K562 (cell line): ENCODE results near the gene KNG1. TPM values are rescaled to one million over a fixed set of nuclear protein-coding genes. Genes with fewer than 3 reads are reported as not detected.

Experiments
- ATAC-seq: fragments of 200-7000 bp; cut with Tn5 transposase; 3 replicates; pipeline ENCODE4 v1.9.1; 2020; ENCODE audit warnings: moderate library complexity
- BruUV-seq: library from RNA; stranded (reverse); fragments of 400-500 nt; replicated peaks from 2 replicates; lab custom pipeline; 2021; lab: Mats Ljungman, UMichigan
- CTCF ChIA-PET: fragments of 300-600 bp; formaldehyde crosslinking; extraction: SDS; loops from one replicate; lab custom pipeline; 2021; ENCODE audit warnings: low intra/inter-chr PET ratio; lab: Yijun Ruan, JAX
- POLR2A ChIA-PET: fragments of 300-600, 350-650 bp; sonication (Branson Sonifier 250); formaldehyde crosslinking; extraction: SDS; loops from one replicate; lab custom pipeline; 2021; ENCODE audit warnings: antibody characterized with exemption, inconsistent platforms; lab: Yijun Ruan, JAX
- DNase-seq, 4 experiments: peaks; one replicate each; pipeline versions ENCODE4 v3.0.0 to v3.0.0-alpha.2; 2011 to 2018; ENCODE audit warnings: low spot score in 3 of 4, mixed read lengths in 3 of 4; ENCODE audit errors: extremely low read depth in 1 of 4
- FAIRE-seq: peaks from 2 replicates; lab custom pipeline; 2011; peaks lifted over from hg19 to GRCh38; lab: Jason Lieb, UNC
- H2AFZ ChIP-seq: 2 replicates; pipeline ENCODE4 v1.6.0; 2011; ENCODE audit warnings: low read depth, low read length, control low read depth, inconsistent platforms
- H3K27ac ChIP-seq: fragments of 200-600 bp; 3 replicates; pipeline ENCODE4 v1.8.0; 2011; ENCODE audit warnings: low read depth, mild to moderate bottlenecking, control low read depth, inconsistent platforms, low read length, moderate library complexity, mixed read lengths; ENCODE audit errors: extremely low read depth
- H3K27me3 ChIP-seq, 2 experiments: fragments of 300-600 bp in 1 of 2; 2 replicates in 1 of 2; 3 replicates in 1 of 2; pipeline versions ENCODE4 v1.6.0 to v1.8.0; 2011; ENCODE audit warnings: inconsistent platforms in 2 of 2, low read length in 2 of 2, mild to moderate bottlenecking in 1 of 2, mixed read lengths in 1 of 2, moderate library complexity in 1 of 2; ENCODE audit not compliant: control insufficient read depth in 2 of 2, insufficient read depth in 2 of 2
- H3K36me3 ChIP-seq: fragments of 300-600 bp; 3 replicates; pipeline ENCODE4 v1.8.0; 2011; ENCODE audit warnings: mild to moderate bottlenecking, low read length, inconsistent platforms; ENCODE audit not compliant: control insufficient read depth, insufficient read depth
- H3K4me1 ChIP-seq, 2 experiments: fragments of 200-600 bp in 1 of 2; replicated peaks in 1 of 2; 2 replicates in 1 of 2; 3 replicates in 1 of 2; pipeline versions ENCODE4 v1.5.1 to v1.8.0; 2011; ENCODE audit warnings: inconsistent platforms in 2 of 2, low read length in 2 of 2, mild to moderate bottlenecking in 1 of 2, mixed read lengths in 1 of 2, moderate library complexity in 1 of 2; ENCODE audit not compliant: control insufficient read depth in 2 of 2, insufficient read depth in 2 of 2
- H3K4me2 ChIP-seq: 2 replicates; pipeline ENCODE4 v1.6.1; 2011; ENCODE audit warnings: low read length, control low read depth, inconsistent platforms, mixed read lengths; ENCODE audit not compliant: insufficient read depth
- H3K4me3 ChIP-seq: fragments of 200-600 bp; sonication (generic), shearing (Covaris generic); 2 replicates; pipeline ENCODE4 v1.5.1; 2016; ENCODE audit warnings: control low read depth, inconsistent platforms
- H3K79me2 ChIP-seq: fragments of 200-600 bp; 3 replicates; pipeline ENCODE4 v1.8.0; 2011; ENCODE audit warnings: low read length, inconsistent platforms; ENCODE audit not compliant: control insufficient read depth, insufficient read depth
- H3K9ac ChIP-seq, 2 experiments: 2 replicates each; pipeline versions ENCODE4 v1.6.0 to v1.6.1; 2011; ENCODE audit warnings: low read depth in 2 of 2, low read length in 2 of 2, control low read depth in 1 of 2, inconsistent platforms in 1 of 2, mild to moderate bottlenecking in 1 of 2, mixed read lengths in 1 of 2; ENCODE audit not compliant: insufficient read depth in 1 of 2
- H3K9me1 ChIP-seq: one replicate; pipeline ENCODE4 v1.6.0; 2011; ENCODE audit warnings: inconsistent platforms, mild to moderate bottlenecking, low read length, moderate library complexity; ENCODE audit not compliant: control insufficient read depth, insufficient read depth
- H3K9me3 ChIP-seq: replicated peaks from 2 replicates; pipeline ENCODE4 v1.5.1; 2011; ENCODE audit warnings: low read depth, low read length, inconsistent platforms; ENCODE audit not compliant: control insufficient read depth, insufficient read depth
- H4K20me1 ChIP-seq: replicated peaks from 2 replicates; pipeline ENCODE4 v1.6.1; 2011; ENCODE audit warnings: low read length, inconsistent platforms, mixed read lengths; ENCODE audit not compliant: control insufficient read depth, insufficient read depth
- DACH1 ChIP-seq: fragments of 450-650 bp; IDR thresholded peaks from 2 replicates; pipeline ENCODE4 v1.6.1; 2018; ENCODE audit not compliant: partially characterized antibody
- ETV6 ChIP-seq, 3 experiments: fragments of 150-350 bp in 1 of 3; sonication (generic) in 1 of 3; formaldehyde crosslinking in 1 of 3; IDR thresholded peaks; 2 replicates each; pipeline versions ENCODE4 v1.6.1 to v1.8.0; 2014 to 2022; ENCODE audit warnings: borderline replicate concordance in 2 of 3, low read depth in 2 of 3, antibody characterized with exemption in 1 of 3, low read length in 1 of 3, mild to moderate bottlenecking in 1 of 3, missing genetic modification reagents in 1 of 3
- FOXA3 ChIP-seq, 2 experiments: fragments of 450-650 bp in 1 of 2; sonication (generic) in 1 of 2; formaldehyde crosslinking; IDR thresholded peaks in 1 of 2; conservative IDR thresholded peaks in 1 of 2; 2 replicates each; pipeline versions ENCODE4 v1.4.0 to v1.8.0; 2020 to 2022; ENCODE audit warnings: mild to moderate bottlenecking in 2 of 2, missing genetic modification reagents in 1 of 2
- GABPA ChIP-seq: fragments of 200-800 bp; sonication (Bioruptor generic); conservative IDR thresholded peaks from 2 replicates; pipeline ENCODE4 v1.6.1; 2016; ENCODE audit warnings: low read depth, missing genetic modification characterization, missing compliant biosample characterization
- KAT2B ChIP-seq: IDR thresholded peaks from one replicate; pipeline ENCODE4 v1.6.1; 2012; ENCODE audit warnings: low read depth, mild to moderate bottlenecking, control low read depth, inconsistent platforms, low read length, moderate library complexity
- MBD2 ChIP-seq: sonication (generic); IDR thresholded peaks from 2 replicates; pipeline ENCODE4 v1.6.1; 2016; ENCODE audit warnings: low read depth, borderline replicate concordance
- NELFE ChIP-seq: IDR thresholded peaks from 2 replicates; pipeline ENCODE4 v1.6.1; 2011; ENCODE audit warnings: mild to moderate bottlenecking; ENCODE audit not compliant: insufficient read depth, insufficient read length
- PPARD ChIP-seq: fragments of 250-450 bp; sonication (Bioruptor Pico); IDR thresholded peaks from 2 replicates; pipeline ENCODE4 v1.8.0; 2022; ENCODE audit warnings: inconsistent platforms, mild to moderate bottlenecking, moderate library complexity
- PTRF ChIP-seq: fragments of 450-650 bp; IDR thresholded peaks from 2 replicates; pipeline ENCODE4 v1.6.1; 2016; ENCODE audit warnings: mild to moderate bottlenecking, missing genetic modification characterization, missing compliant biosample characterization
- ZNF124 ChIP-seq: sonication (generic); formaldehyde crosslinking; IDR thresholded peaks from 2 replicates; pipeline ENCODE4 v1.8.1; 2022; ENCODE audit warnings: missing genetic modification reagents
- WGBS: fragments of 100-300 bp; shearing (Covaris generic); methylation state at CpG from one replicate; pipeline ENCODE4 v1.1.6; 2016; ENCODE audit warnings: low coverage, mixed read lengths; ENCODE audit not compliant: insufficient coverage; ENCODE audit errors: missing lambda C conversion rate; 5-methylcytosine and 5-hydroxymethylcytosine counted together
- in situ Hi-C: fragments of 300-500 bp; cut with MboI; formaldehyde crosslinking; loops from 4 replicates; pipeline ENCODE4 v1.15.0; 2018; ENCODE audit warnings: inconsistent platforms, mixed read lengths
- intact Hi-C: fragments of 100-400 bp; cut with micrococcal nuclease; formaldehyde crosslinking; loops from 2 replicates; pipeline ENCODE4 v1.14.2; 2022
- polyA plus RNA-seq, 8 experiments: library from polyadenylated mRNA; depleted of rRNA in 4 of 8; stranded (reverse) in 5 of 8; unstranded in 3 of 8; fragments of >200 nt; fragmentation: Nextera tagmentation in 2 of 8; fragmentation: Illumina TruSeq in 1 of 8; extraction: Ambion mirVana in 2 of 8; extraction: Trizol in 1 of 8; gene quantifications; 2 replicates each; pipeline versions ENCODE4 v1.2.1 to v1.2.3, GENCODE V29; 2011 to 2014; ENCODE audit warnings: inconsistent platforms in 1 of 8, missing spikeins in 1 of 8
- total RNA-seq, 7 experiments: library from RNA; depleted of rRNA in 6 of 7; stranded (reverse); fragments of >200 nt in 6 of 7; fragmentation: Illumina TruSeq in 2 of 7; extraction: Trizol in 2 of 7; gene quantifications; 2 replicates each; pipeline versions ENCODE4 v1.2.1 to v1.2.3, GENCODE V29; 2011 to 2021; ENCODE audit warnings: low replicate concordance in 1 of 7
- TF ChIP-seq, protein P1 (sequence below): fragments of 450-650 bp; IDR thresholded peaks from one replicate; pipeline ENCODE4 v1.6.1; 2018; ENCODE audit warnings: mild to moderate bottlenecking, moderate library complexity; ENCODE audit not compliant: partially characterized antibody
- TF ChIP-seq, protein P2 (sequence below): sonication (generic); formaldehyde crosslinking; IDR thresholded peaks from 2 replicates; pipeline ENCODE4 v1.8.1; 2023; ENCODE audit warnings: mild to moderate bottlenecking, missing genetic modification reagents, moderate library complexity
- TF ChIP-seq, protein P3 (sequence below): fragments of 450-650 bp; formaldehyde crosslinking; IDR thresholded peaks from 2 replicates; pipeline ENCODE4 v1.4.0; 2022; ENCODE audit warnings: missing genetic modification characterization
- TF ChIP-seq, protein P4 (sequence below), 3 experiments: fragments of 200-800 bp in 1 of 3; sonication (Bioruptor generic) in 1 of 3; sonication (generic) in 1 of 3; formaldehyde crosslinking in 1 of 3; IDR thresholded peaks; 2 replicates each; pipeline versions ENCODE4 v1.6.1 to v1.8.0; 2016 to 2022; ENCODE audit warnings: mild to moderate bottlenecking in 2 of 3, missing compliant biosample characterization in 2 of 3, missing genetic modification characterization in 2 of 3, missing genetic modification reagents in 1 of 3
- TF ChIP-seq, protein P5 (sequence below): sonication (generic); formaldehyde crosslinking; IDR thresholded peaks from 2 replicates; pipeline ENCODE4 v1.8.1; 2022; ENCODE audit warnings: missing genetic modification reagents

The KNG1 gene
- total and polyA plus RNA-seq, 9 of the 15 experiments (the other 6 are each of a cell fraction or from before 2014, with no cell fraction given) = 0.09 TPM; not detected in 8

DNA sequence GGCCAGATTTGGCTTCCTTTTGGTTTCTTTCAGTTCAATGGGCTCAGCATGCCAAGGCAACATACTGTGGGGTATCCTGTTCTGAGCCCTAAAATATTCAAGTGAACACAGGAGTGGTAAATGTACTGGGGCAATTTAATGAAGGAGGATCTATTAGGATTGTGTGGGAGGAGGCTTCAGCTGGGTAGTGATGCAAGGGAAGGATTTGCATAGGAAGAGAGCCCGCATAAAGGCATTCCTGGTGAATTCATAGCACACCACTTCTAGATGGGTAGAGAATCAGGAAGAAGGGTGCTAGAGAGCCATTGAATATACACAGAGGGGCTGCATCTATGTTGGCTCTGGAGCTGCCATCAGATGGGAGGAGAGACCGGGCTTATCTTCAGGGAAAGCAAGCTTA, 20.6 kb upstream of the KNG1 start:
- CTCF ChIA-PET = no interaction called here
- Histone ChIP-seq H3K9ac (no peak overlapping the region), H3K27ac (no peak overlapping the region), H3K4me2 (no peak overlapping the region), H3K9me3 (no peaks in the 10 kb centered on the region), H3K79me2 (no peaks in the 10 kb centered on the region), H2AFZ (no peak overlapping the region), H4K20me1 (peaks cover 6% of the 10 kb centered on the region), H3K9me1 (peaks cover 2% of the 10 kb centered on the region), H3K36me3 (no peaks in the 10 kb centered on the region), H3K4me3 (no peak overlapping the region), H3K27me3 (peaks cover 8 to 21% of the 10 kb centered on the region in 2 experiments), H3K4me1 (peaks cover 4 to 17% of the 10 kb centered on the region in 2 experiments; a peak in 4 of 5 replicates)
- POLR2A ChIA-PET = no interaction called here
- ATAC-seq = no peak
- in situ Hi-C loops (no loop called here), intact Hi-C loops (loop anchor here (5.0 kb wide), 1 partner anchor 56 kb away; no protein-coding TSS in a partner anchor)
- FAIRE-seq = no peak
- DNase-seq = no peak
- BruUV-seq = no TSS peak
- WGBS = 25% methylated on average over 2 of the region's 2 CpGs
- TF ChIP-seq, protein P1, sequence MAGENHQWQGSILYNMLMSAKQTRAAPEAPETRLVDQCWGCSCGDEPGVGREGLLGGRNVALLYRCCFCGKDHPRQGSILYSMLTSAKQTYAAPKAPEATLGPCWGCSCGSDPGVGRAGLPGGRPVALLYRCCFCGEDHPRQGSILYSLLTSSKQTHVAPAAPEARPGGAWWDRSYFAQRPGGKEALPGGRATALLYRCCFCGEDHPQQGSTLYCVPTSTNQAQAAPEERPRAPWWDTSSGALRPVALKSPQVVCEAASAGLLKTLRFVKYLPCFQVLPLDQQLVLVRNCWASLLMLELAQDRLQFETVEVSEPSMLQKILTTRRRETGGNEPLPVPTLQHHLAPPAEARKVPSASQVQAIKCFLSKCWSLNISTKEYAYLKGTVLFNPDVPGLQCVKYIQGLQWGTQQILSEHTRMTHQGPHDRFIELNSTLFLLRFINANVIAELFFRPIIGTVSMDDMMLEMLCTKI = no peak
- TF ChIP-seq, protein P2, sequence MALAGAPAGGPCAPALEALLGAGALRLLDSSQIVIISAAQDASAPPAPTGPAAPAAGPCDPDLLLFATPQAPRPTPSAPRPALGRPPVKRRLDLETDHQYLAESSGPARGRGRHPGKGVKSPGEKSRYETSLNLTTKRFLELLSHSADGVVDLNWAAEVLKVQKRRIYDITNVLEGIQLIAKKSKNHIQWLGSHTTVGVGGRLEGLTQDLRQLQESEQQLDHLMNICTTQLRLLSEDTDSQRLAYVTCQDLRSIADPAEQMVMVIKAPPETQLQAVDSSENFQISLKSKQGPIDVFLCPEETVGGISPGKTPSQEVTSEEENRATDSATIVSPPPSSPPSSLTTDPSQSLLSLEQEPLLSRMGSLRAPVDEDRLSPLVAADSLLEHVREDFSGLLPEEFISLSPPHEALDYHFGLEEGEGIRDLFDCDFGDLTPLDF (CRISPR knock-in tag) = no peak
- TF ChIP-seq DACH1 (no peak), KAT2B (no peak), ETV6 (IDR thresholded peaks at IDR 0.05; ENCODE audit: borderline replicate concordance in 1 of 2, low read depth in 2 of 2, low read length in 1 of 2) (no peak), ETV6 (CRISPR knock-in tag; IDR thresholded peaks at IDR 0.05; ENCODE audit: borderline replicate concordance) (no peak), FOXA3 (CRISPR knock-in tag; conservative IDR thresholded peaks at IDR 0.05 in 1 of 2, IDR thresholded peaks at IDR 0.05 in 1 of 2) (no peak), MBD2 (no peak), PTRF (no peak), PPARD (CRISPR knock-in tag) (no peak), ZNF124 (no peak), GABPA (tag) (no peak), NELFE (no peak)
- TF ChIP-seq, protein P3, sequence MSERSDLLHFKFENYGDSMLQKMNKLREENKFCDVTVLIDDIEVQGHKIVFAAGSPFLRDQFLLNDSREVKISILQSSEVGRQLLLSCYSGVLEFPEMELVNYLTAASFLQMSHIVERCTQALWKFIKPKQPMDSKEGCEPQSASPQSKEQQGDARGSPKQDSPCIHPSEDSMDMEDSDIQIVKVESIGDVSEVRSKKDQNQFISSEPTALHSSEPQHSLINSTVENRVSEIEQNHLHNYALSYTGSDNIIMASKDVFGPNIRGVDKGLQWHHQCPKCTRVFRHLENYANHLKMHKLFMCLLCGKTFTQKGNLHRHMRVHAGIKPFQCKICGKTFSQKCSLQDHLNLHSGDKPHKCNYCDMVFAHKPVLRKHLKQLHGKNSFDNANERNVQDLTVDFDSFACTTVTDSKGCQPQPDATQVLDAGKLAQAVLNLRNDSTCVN (CRISPR knock-in tag) = no peak
- TF ChIP-seq, protein P4, sequence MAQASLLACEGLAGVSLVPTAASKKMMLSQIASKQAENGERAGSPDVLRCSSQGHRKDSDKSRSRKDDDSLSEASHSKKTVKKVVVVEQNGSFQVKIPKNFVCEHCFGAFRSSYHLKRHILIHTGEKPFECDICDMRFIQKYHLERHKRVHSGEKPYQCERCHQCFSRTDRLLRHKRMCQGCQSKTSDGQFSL (CRISPR knock-in tag; IDR thresholded peaks at IDR 0.05) = no peak
- TF ChIP-seq, protein P4 (tag; IDR thresholded peaks at IDR 0.05) = no peak
- TF ChIP-seq, protein P5, sequence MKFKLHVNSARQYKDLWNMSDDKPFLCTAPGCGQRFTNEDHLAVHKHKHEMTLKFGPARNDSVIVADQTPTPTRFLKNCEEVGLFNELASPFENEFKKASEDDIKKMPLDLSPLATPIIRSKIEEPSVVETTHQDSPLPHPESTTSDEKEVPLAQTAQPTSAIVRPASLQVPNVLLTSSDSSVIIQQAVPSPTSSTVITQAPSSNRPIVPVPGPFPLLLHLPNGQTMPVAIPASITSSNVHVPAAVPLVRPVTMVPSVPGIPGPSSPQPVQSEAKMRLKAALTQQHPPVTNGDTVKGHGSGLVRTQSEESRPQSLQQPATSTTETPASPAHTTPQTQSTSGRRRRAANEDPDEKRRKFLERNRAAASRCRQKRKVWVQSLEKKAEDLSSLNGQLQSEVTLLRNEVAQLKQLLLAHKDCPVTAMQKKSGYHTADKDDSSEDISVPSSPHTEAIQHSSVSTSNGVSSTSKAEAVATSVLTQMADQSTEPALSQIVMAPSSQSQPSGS (CRISPR knock-in tag) = no peak
